Measurements from ENCODE around the gene PTTG1IP.

DNA sequence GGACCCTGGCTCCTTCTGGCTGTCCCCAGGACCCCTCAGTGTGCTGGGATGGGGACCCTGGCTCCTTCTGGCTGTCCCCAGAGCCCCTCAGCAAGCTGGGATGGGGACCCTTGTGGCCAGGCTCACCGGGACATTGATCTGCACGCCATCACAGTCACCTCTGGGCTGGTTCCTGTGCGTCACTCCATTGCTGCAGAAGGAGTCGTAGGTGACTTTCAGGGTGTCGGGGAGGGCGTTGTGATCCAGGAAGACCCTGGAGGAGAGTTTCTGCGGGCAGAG is 19.7 kb upstream of the PTTG1IP start:
- TF ChIP-seq, protein P1, sequence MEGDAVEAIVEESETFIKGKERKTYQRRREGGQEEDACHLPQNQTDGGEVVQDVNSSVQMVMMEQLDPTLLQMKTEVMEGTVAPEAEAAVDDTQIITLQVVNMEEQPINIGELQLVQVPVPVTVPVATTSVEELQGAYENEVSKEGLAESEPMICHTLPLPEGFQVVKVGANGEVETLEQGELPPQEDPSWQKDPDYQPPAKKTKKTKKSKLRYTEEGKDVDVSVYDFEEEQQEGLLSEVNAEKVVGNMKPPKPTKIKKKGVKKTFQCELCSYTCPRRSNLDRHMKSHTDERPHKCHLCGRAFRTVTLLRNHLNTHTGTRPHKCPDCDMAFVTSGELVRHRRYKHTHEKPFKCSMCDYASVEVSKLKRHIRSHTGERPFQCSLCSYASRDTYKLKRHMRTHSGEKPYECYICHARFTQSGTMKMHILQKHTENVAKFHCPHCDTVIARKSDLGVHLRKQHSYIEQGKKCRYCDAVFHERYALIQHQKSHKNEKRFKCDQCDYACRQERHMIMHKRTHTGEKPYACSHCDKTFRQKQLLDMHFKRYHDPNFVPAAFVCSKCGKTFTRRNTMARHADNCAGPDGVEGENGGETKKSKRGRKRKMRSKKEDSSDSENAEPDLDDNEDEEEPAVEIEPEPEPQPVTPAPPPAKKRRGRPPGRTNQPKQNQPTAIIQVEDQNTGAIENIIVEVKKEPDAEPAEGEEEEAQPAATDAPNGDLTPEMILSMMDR (IDR thresholded peaks at IDR 0.05; ENCODE audit: insufficient read depth, low read depth, low read length): no peak
- TF ChIP-seq EZH2 (IDR thresholded peaks at IDR 0.05; ENCODE audit: insufficient read depth, low read length): no peak

Data from astrocyte (in vitro differentiated cells and primary cell).